GM19324 (cell line): ENCODE measurements around the gene CLEC17A.
"Not testable (repeated sequence)": the region's sequence is repeated elsewhere in the genome, so short reads cannot be mapped to it uniquely, and the experiment has no call there.

Experiments
- ATAC-seq: cut with Tn5 transposase; IDR thresholded peaks from one replicate; pipeline ENCODE4 v1.9.1; 2021; ENCODE audit warnings: mild to moderate bottlenecking, moderate library complexity; ENCODE audit not compliant: unreplicated experiment, low FRiP score

Gene CLEC17A

DNA sequence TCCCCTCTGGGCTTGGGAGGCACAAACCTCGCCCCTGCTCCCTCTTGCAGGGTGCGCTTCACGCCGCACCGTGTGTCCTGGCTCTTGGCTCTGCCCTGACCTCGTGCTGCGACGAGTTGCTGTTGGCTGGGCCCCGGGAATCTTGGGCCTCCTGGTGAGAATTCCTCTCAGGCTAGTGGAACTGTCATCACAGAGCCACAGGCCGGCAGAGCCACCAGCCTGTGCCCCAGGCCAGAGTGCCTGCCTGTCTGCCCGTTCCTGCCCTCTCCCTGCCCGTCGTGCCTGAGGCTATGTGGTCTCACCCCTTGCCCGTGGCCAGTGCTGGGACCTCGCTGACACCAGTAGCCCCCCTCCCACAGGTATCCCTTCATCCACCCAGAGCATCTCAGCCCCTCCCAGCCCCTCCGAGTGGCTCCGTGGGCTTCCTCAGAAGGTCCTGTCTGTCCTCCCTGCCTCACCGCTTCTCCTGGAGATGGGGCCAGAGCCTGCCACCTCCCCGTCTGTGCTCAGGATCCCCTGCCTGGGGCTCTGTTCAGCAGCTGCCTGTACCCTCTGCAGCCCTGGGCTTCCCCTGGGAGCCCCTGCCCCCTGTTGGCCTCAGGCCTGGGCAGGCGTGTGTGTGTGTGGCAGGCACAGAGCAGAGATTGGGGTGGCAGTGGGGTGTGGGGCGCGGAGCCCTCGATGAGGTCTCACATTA is 24.4 kb upstream of the CLEC17A start:
- ATAC-seq: no peak

DNA sequence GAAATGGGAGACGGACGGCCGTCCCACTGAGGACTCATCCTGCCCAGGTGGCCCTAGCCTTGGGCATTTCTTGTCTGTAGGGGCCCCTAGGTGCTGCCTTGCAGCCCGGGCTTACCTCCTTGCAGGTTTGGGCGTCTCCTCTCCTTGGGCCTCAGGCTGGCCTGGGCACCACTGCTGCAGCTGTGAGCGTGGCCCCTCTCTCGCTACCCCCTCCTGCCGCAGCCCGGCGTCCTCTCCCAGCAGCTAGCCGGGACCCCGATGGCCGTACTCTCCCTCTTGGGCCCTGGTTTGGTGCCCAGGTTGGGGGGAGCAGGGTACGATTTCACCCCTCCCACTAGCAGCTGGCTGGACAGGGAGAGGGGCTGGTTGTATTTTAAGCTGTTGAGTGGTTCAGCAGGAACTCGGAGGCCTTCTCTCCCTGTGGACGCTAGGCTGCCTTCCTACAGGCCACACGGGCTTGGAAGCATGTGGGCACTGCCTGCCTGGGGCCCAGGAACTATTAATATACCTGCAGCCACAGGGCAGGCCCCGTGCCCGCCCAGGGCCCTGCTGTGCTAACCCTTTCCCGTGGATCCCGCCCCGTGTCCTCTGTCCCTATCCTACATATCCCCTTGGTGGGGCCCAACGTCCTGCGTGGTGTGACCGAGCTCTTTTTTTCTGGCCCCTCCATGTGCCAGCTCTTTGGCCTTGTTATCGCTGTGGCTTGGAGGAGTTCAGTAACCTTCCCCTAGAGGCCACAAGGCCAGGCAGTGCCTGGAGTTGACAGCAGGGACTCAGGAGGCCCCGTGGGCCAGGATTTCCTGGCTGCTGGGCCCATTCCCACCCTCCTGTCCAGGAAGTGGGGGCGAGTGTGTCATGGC is 22.7 kb upstream of the CLEC17A start:
- ATAC-seq: no peak

DNA sequence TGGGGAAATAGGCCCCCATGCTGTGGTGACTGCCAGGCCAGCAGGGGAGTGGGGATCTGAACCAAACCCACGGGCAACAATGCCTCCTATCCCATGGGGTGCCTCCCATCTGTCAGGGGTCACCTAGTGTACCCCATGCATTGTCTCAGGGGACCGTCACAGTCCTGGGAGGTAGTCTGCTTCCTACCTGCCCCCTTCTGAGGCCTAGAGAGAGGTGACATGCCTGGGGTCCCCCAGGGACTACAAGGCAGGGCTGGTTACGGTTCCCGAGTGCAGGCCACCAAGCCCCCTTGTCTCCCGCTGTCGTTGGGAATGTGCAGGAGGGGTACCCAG is 22.1 kb upstream of the CLEC17A start:
- ATAC-seq: no peak

DNA sequence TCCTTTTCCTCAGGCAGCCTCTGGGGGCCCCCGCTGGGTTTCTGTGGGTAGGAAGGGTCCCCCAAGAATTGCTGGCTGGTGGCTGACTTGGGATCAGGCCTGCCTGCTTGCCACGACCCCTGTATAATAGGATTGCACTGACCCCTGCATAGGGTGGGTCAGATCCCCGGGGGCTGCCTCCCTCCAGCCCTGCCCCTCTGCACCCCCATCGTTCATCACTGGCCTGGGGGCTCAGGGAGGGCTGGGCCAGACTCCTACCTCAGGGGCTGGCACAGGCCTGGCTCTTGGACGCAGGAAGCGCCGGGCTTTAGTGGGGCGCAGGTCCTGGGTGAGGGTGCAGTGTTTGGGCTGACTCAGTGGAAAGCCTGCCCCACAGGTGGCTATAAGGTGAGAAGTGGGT is 21.6 kb upstream of the CLEC17A start:
- ATAC-seq: no peak

DNA sequence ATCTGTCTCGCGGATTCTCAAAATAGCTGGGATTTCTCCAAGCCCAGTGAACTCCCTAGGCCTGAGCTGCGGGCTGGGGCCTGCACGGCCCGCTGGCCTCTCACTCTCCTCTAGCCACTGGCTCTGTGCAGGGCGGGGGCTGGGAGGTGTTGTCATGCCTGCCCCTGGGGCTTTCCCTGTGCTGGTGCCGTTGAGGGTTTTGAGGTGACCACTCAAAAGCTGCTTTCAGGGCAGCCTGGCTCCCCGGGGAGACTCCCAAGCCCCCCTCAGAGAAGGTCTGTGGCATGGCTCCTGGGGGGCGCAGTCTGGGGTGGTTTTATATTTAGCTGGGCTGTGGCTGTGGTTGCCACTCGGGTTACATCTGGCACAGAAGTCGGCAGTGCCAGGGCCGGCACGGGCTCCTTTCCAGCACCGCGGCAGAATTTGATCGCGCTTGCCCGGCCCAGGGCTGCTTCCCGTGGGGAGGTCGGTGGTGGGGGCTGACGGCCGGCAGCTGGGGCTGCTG is 21.0 kb upstream of the CLEC17A start:
- no peak for ATAC-seq

DNA sequence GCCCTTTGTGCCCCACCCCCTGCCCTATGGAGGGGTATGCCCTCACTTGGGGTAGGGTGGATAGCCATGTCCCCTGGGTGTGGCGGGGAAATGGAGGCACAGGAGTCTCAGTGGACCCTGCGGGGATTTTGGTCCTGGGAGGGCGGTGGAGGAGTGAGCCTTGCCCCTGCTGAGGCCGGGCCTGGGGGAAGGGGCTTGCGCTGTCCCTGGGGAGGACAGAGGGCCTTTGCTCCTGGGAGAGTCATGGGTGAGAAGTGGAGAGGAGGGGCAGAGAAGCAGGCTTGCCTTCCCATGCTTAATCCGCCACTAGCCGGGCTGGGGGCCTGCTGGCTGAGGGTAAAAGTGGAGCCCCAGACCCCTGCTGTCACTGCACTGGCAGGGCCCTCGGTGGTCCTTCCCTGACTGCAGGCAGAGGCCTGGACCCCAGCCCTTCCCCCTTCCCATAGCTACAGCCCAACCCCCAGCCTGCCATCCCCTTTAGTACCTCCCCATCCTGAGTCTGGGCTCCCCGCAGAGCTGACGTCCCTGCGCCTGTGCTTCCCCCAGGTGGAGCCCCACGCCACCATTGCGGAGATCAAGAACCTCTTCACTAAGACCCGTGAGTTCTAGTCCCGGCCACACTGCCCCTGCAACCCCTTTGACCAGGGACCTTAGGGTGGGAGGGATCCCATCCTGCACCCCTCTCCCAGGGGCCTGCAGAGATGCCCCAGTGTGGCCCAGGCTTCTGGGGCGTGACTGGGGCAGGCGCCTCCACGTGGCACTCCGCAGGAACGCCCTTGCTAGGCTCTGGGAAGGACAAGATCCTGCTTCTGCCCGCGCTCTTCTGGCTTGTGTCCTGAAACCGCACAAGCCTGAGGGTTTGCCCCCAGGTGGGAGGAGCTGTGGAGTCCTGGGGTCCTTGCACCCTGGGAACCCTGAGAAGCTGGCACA is 20.0 kb upstream of the CLEC17A start:
- no peak for ATAC-seq

DNA sequence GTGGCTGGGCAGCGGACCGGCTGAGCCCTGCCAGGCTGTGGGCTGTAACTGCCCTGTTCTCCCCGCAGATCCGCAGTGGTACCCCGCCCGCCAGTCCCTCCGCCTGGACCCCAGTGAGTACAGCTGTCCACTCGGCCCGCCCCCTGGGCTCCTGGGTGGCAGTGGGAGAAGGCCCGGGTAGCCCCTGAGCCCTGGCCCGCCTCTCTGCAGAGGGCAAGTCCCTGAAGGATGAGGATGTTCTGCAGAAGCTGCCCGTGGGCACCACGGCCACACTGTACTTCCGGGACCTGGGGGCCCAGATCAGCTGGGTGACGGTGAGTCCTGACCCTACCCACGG is 19.3 kb upstream of the CLEC17A start:
- ATAC-seq: no peak

DNA sequence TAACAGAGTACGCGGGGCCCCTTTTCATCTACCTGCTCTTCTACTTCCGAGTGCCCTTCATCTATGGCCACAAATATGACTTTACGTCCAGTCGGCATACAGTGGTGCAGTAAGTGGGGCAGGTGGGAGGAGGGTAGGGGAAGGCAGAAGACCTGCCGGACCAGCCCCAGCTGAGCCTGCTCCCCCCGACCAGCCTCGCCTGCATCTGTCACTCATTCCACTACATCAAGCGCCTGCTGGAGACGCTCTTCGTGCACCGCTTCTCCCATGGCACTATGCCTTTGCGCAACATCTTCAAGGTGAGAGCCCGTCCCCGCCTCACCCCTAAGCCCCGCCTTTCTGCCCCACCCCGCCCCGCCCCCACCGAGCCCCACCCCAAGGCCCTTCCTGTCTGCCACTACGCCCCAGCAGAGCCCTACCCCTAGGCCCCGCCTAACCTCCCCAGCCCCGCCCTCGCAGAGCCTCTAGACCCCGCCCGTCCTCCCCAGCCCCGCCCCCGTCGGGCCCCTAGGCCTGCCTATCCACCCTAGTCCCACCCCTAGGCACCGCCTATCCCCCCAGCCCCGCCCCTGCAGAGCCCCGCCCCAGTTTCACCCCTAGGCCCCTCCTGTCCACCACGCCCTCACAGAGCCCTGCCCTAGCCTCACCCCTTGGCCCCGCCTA is 18.8 kb upstream of the CLEC17A start:
- no peak for ATAC-seq

DNA sequence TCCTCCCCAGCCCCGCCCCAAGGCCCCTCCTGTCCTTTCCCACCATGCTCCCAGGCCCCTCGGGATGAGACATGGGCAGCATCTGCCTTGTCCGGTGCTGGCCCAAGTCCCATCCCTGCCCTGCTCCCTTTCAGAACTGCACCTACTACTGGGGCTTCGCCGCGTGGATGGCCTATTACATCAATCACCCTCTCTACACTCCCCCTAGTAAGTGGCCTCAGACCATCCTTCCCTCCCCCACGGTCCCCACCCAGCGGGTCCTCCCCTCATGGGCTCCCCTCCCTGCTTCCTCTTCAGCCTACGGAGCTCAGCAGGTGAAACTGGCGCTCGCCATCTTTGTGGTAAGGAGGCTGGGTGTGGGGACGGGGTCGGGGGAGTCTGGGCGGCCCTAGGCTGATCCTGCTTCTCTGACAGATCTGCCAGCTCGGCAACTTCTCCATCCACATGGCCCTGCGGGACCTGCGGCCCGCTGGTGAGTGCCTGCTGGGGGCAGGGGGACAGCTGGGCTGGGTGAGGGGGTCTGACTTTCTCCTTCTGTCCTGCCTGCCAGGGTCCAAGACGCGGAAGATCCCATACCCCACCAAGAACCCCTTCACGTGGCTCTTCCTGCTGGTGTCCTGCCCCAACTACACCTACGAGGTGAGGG is 18.1 kb upstream of the CLEC17A start:
- not testable (repeated sequence) for ATAC-seq

DNA sequence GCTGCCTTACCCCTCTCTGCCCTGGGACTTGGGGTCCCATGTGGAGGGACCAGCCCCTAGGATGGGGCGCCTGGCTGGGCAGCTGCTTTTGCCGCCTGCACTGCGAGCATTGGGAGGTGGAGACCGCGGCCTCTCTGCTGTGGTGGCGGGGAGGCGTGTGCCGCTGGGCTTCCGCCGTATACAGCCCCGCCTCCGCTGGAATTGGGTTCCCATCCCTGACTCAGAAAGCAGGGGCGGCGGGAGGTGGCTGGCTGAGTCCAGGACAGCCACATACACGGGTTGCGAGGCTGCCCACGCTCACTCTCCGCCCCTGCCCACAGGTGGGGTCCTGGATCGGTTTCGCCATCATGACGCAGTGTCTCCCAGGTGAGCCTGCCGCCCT is 17.6 kb upstream of the CLEC17A start:
- no peak for ATAC-seq

DNA sequence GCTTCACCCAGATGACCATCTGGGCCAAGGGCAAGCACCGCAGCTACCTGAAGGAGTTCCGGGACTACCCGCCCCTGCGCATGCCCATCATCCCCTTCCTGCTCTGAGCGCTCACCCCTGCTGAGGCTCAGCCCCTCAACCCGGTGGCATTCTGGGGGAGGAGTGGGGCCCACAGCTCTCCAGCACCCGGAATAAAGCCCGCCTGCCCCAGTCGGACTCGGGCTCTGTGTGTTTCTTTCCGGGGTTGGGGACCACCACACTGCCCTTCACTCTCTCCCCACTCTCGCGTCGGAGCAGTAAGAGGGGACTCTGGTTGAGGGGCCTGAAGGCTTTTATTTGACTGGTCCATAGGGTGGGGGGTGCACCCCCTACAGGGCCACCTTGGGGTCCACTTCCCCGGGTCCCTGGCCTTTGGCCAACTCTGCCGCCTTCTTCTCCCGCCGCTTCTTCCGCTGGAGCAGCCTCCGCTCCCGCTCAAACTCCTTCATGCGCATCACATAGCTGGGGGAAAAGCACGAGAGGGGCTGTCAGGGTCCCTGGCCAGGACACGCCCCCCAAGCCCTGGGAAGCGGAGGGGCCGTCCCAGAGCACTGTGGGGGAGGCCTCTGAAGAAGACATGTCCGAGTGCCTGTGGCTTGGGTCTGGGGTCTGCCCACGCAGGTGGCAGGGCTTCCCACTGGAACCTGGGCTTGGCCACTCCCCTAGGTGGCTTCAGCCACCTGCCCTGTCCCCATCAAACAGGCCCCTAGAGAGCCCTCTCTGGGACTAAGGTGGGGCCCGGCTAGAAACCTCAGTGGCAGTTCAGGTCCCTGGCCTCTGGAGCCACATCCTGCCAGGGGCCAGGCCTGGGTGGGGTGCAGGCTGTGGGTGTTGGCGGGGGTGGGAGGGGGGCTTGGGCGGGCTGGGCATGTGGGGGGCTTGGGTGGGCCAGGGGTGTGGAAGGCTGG is 16.8 kb upstream of the CLEC17A start:
- ATAC-seq: no peak

DNA sequence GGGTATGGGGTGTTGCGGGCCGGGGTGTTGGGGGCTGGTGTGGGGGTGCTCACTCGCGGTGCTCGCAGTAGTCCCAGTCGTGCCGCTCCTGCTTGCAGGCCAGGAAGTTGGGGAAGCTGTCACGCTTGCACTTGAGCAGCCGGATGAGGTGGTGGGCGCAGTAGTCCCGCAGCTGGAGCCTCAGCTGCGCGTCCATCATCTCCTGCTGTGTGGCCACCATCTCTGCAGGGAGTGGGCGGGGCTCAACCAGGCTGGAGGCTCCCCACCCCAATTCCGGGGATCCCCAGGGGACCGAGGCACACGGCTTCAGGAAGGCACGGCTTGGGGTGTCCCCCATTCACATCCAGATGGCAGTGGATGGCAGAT is 16.2 kb upstream of the CLEC17A start:
- no peak for ATAC-seq

DNA sequence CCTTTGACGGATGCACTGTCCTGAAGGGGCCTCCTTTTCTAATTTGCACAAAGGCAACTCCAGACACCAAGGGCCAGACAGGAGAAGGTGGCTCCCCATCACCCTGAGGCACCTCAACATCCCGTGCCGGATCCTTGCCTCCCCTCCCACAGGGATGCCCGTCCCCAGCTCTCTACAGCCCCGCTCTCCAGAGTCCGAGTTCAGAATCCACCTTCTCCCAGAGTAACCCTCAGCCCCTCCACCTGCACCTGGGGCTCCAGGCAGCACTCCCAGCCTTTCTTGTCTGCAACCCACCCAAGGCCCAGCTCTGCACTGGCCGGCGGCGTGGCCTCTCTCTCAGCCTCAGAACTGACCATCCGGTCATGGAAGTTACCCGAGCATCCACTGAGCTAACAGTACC is 15.8 kb upstream of the CLEC17A start:
- no peak for ATAC-seq

DNA sequence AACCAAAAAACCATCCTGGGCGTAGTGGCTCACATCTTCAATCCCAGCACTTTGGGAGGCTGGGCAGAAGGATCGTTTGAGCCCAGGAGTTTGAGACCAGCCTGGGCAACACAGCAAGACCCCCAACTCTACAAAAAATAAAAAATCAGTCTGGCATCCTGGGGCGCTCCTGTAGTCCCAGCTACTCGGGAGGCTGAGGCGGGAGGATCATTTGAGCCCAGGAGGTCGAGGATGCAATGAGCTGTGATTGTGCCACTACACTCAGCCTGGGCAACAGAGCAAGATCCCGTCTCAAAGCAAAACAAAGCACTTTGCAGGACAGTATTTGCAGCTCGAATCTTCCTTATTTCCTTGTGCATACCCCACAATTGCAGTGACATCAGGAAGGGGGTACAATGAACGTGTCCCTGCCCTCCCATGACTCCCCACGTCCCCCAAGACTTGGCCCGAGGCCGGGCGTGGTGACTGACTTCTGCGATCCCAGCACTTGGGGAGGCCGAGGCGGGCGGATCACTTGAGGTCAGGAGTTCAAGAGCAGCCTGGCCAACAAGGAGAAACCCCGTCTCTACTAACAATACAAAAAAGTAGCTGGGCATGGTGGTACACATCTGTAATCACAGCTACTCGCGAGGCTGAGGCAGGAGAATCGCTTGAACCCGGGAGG is 11.9 kb upstream of the CLEC17A start:
- no peak for ATAC-seq

DNA sequence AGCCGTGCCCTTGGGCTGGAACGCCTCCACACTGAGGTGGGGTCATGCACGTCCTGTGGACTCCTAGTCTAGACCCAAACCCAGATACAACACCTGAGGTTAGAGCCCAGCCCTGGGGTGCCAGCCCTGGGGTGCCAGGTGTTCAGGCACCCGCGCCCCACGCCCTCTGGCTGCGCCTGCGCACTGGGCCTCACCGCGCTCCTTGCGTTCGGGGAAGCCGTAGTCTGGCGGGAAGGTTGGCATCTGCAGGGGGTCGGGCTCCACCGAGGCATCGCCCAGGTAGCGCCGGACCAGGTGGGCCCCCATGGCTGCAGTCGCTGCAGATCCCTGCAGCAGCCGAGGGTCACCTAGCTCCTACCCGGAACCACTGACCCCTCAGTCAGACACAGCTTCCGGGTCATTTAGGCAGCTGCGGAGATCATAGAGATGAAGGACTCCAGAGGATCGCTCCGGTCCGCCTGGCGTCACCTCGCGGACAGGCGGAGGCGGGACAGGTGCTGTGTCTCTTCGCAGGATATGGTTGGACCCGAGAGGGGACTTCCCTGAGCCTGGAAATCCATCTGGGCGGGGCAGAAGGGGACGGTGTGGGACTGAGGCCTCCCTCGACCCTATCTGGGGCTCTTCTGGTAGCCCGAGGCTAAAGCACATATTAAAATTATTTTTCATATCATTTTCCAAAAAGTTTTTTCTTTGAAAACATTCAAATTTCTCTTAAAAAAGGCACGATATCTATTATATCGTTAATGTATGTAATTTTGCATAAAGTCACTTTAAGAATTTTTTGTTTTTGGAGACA is 11.0 kb upstream of the CLEC17A start, which contains the start of gene NDUFB7:
TSS of gene NDUFB7 (minus strand) at position 372 of the 796 bp plus-strand sequence. CDS start at position 306, 66 bp downstream.
- ATAC-seq: peak; percentile 80

DNA sequence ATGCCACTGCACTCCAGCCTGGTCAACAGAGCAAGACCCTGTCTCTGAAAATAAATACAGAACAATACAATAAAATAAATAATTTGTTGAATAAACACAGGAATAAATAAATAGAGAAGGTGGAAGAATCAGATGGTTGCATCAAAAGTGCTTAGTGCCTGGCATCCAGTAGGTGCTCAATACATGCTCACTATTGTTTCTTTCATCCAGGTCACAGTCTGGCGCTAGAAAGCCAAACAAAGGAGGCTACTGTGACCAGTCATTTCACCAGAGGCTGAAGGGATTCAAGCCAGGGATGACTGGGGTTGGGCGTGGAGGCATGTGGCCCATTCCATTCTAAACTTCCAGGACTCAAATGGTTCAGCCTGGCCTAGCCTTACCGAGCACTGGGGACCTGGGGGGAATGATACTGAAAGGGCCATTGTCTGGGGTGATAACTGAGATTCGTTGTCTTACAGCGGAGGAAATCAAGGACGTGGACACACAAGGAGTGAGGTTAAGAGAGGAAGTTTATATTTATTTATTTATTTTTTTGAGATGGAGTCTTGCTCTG is 7.4 kb upstream of the CLEC17A start:
- no peak for ATAC-seq

DNA sequence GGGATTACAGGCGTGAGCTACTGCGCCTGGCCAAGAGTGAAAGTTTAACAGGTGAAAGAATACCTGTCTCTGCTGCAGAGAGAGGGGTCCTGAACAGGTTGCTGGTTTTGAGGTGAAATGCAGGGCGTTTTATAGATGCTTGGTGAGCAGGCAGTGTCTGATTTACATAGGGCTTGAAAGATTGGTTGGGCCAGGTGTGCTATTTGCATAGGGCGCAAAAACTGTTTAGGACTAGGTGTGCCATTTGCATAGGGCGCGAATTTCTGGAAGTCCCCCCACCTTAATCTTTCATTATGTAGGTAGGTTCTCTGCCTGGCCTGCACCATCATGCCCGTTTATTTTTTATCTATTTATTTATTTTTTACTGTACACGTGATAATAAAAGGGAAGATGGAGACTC is 6.5 kb upstream of the CLEC17A start:
- ATAC-seq: no peak
